ENCODE data around the gene CD163L1. TPM values are rescaled to one million over a fixed set of nuclear protein-coding genes. Genes with fewer than 3 reads are reported as not detected.
A peak's percentile ranks its signal among the peaks of the same experiment; 100 is the strongest.
"Not testable (repeated sequence)": the region's sequence is repeated elsewhere in the genome, so short reads cannot be mapped to it uniquely, and the experiment has no call there.

The CD163L1 gene
- total and polyA plus RNA-seq, 8 donors, result 5.0 to 8.4 (median 6.3) TPM

DNA sequence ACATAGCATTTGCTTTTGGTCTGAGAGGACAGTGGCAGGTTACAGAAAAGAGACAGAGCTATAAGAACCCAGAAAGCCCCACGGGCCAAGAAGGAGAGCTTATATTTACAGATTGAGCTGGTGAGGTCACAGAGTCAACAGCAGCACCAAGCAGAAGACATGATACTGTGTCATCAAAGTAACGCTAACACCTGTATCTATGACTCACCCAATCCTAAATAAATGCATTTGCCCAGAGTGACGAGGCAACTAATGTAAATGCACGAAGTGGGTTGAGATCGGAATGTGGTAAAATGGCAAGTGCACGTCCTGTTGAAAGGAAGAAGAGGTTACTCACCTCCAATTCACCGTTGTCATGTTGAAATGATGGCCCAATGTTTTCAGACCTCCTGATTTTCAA lies 6.7 kb upstream of the CD163L1 start:
- Histone ChIP-seq H3K4me3 (no peak overlapping the region), H3K4me1 (no peaks in the 10 kb centered on the region), H3K27me3 (no peaks in the 10 kb centered on the region), H3K36me3 (no peaks in the 10 kb centered on the region), H3K27ac (no peak overlapping the region), H3K9me3 (no peaks in the 10 kb centered on the region)
- TF ChIP-seq, protein P1, sequence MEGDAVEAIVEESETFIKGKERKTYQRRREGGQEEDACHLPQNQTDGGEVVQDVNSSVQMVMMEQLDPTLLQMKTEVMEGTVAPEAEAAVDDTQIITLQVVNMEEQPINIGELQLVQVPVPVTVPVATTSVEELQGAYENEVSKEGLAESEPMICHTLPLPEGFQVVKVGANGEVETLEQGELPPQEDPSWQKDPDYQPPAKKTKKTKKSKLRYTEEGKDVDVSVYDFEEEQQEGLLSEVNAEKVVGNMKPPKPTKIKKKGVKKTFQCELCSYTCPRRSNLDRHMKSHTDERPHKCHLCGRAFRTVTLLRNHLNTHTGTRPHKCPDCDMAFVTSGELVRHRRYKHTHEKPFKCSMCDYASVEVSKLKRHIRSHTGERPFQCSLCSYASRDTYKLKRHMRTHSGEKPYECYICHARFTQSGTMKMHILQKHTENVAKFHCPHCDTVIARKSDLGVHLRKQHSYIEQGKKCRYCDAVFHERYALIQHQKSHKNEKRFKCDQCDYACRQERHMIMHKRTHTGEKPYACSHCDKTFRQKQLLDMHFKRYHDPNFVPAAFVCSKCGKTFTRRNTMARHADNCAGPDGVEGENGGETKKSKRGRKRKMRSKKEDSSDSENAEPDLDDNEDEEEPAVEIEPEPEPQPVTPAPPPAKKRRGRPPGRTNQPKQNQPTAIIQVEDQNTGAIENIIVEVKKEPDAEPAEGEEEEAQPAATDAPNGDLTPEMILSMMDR (IDR thresholded peaks at IDR 0.05), result no peak
- no peak for DNase-seq
- intact Hi-C loops (cut with DNase I), result loop anchor here in 1 of 2 donors (10.0 kb wide), 1 partner anchor 226 kb away; no protein-coding TSS in a partner anchor
- no peak for ATAC-seq

DNA sequence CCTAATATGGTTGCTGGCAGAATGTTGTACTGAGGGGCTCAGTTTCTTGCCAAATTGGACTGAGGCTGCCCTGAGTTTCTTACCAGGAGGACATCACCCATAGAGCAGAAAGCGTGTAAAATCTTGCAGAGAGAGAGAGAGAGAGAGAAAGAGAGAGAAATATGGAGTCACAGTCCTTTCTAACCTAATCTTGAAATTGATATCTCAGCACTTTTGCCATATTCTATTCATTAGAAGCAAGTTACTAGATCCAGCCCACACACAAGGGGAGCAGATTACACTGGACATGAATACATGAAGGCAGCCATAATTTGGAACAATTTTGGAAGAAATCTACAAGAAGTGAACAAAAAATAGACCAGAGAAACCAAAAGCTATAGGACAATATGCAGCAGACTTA lies 4.1 kb upstream of the CD163L1 start:
- Histone ChIP-seq H3K36me3 (no peaks in the 10 kb centered on the region), H3K4me3 (no peak overlapping the region), H3K4me1 (no peaks in the 10 kb centered on the region), H3K9me3 (no peaks in the 10 kb centered on the region), H3K27me3 (no peaks in the 10 kb centered on the region), H3K27ac (no peak overlapping the region)
- intact Hi-C loops (cut with DNase I), result no loop called here
- no peak for DNase-seq
- TF ChIP-seq, protein P1 (IDR thresholded peaks at IDR 0.05), result no peak
- ATAC-seq, result no peak

- intact Hi-C loops (cut with DNase I), result no loop called here
- Histone ChIP-seq H3K27me3 (peaks cover 9 to 28% of the 10 kb centered on the region in 2 donors), H3K4me1 (peaks cover 0 to 4% of the 10 kb centered on the region in 2 donors), H3K4me3 (no peak overlapping the region), H3K9me3 (no peaks in the 10 kb centered on the region), H3K36me3 (no peaks in the 10 kb centered on the region), H3K27ac (no peak overlapping the region)
- ATAC-seq, result no peak
- no peak for DNase-seq
- TF ChIP-seq, protein P1 (IDR thresholded peaks at IDR 0.05), result no peak
Observed at GRCh38 chr12:7444537-7444936, 584 bp upstream of the CD163L1 start.

DNA sequence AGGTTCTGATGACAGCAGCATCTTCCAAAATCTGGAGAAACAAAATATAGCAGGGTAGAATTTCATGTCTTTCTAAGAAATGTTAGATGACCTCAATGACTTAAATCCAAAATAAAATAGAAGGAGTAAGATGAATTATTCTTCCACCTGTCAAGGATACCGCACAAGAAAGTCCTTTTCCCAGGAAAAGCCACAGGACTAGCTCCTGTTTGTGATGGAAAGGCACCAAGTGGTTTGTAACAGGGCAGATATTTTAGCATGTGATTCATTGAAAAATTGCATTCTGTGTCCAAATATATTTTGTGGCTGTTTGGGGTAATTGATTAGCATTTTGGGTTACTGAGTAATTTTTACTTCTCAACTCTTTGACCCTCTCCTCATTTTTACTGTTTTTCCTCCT lies 2.7 kb downstream of the CD163L1 start:
- Histone ChIP-seq H3K27ac (no peak overlapping the region), H3K36me3 (no peaks in the 10 kb centered on the region), H3K9me3 (no peaks in the 10 kb centered on the region), H3K4me3 (no peak overlapping the region), H3K4me1 (peaks cover 0 to 4% of the 10 kb centered on the region in 2 donors), H3K27me3 (peaks cover 9 to 41% of the 10 kb centered on the region in 2 donors)
- TF ChIP-seq, protein P1 (IDR thresholded peaks at IDR 0.05), result no peak
- no peak for ATAC-seq
- no peak for DNase-seq
- intact Hi-C loops (cut with DNase I), result no loop called here

DNA sequence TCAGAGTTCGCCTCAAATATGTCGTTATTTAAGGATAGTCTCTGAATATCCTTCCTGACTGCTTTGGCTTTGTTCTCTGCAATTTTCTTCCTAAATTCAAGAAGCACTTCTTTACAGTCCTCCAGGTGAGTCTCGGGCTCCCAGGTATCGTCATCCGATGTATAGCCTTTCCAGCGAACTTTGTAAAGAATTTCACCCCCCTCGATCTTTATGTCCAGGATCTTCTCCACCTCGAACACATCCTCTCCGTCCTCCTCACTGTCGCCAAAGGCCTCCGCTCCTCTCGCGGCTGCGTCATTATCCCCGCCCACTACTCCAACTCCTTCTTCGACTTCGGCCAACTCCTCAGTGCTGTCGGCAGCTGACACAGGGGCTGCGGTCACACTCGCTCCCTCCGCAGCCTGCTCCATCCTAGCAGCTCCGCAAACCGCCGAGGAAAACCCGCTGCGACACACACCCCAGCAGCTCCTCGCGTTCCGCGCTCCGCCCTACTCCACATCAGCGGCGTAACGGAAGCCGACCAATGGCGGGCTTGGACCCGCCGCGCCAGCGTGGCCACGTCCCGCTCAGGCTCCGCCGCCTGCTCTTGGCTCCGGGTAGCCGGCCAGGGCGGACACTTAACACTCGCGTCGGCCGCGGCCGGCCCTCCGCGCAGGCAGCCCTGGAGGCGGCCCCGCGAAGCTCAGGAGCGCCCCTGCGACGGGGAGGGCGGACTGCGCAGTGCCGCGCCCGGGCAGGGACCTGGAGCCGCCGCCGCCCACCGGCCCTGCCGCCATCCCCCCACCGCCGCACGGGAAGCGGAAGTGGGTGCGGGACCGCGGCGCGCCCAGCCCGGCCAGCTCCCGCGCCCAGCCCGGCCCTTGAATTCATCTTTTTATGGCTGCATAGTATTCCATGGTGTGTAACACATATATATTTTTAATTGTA lies 4.1 kb downstream of the CD163L1 start:
- TF ChIP-seq, protein P1 (IDR thresholded peaks at IDR 0.05), result no peak
- H3K36me3 ChIP-seq, result no peaks in the 10 kb centered on the region
- peaks cover 9 to 41% of the 10 kb centered on the region in 2 donors for H3K27me3 ChIP-seq
- no peak overlapping the region for H3K27ac ChIP-seq
- ATAC-seq, result peak; percentile 96
- no peaks in the 10 kb centered on the region for H3K9me3 ChIP-seq
- H3K4me3 ChIP-seq, result peak overlapping the region; percentile 12 to 33
- DNase-seq, result peak; percentile 13 to 90 (median 42)
- peaks cover 0 to 4% of the 10 kb centered on the region in 2 donors for H3K4me1 ChIP-seq
- intact Hi-C loops (cut with DNase I), result no loop called here

DNA sequence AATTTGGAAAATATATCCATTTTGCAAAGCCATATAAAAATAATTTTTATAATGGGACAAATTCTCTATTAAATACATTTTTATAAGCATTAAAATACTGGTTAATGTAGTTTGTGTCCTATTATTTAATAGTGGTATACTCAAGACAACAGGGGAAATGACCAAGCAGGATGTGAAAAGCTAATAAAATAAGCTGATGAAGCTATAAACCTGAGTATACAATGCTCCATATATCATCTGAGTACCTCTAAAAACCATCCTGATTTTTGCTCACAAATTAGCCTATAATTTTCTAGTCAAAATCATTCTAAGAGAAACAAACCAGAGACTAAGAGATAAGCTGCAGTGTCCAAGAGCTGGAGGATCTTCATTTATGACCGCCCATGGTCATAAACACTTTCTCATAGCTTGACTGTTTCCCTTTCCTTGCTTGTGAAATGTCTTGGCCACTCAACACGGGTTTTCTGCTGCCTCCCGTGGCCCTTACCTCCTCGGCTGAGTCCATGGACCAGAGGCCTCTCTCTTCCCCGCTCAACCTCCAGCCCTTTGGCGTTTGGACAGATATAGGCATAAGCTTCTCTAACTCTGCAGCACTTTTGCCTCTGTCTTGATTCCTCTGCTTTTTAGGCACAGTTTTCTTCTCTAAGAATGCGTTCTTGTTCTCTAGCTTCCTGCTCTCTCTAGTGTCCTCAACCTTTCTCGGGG lies 5.5 kb downstream of the CD163L1 start:
- DNase-seq; ATAC-seq; H3K27ac ChIP-seq; intact Hi-C loops (cut with DNase I); H3K4me3 ChIP-seq; H3K36me3 ChIP-seq; H3K4me1 ChIP-seq; H3K9me3 ChIP-seq: not testable (repeated sequence)
- peaks cover 9 to 41% of the 10 kb centered on the region in 2 donors for H3K27me3 ChIP-seq

GRCh38 chr12:7437494-7437893 lies 6.5 kb downstream of the CD163L1 start:
- H3K4me3 ChIP-seq; H3K9me3 ChIP-seq; H3K4me1 ChIP-seq; H3K36me3 ChIP-seq; intact Hi-C loops (cut with DNase I); H3K27ac ChIP-seq; DNase-seq; ATAC-seq: not testable (repeated sequence)
- peaks cover 9 to 41% of the 10 kb centered on the region in 2 donors for H3K27me3 ChIP-seq

All from left lung (tissue), 10 donors.